ENCODE measurements around the gene BMPR1A.

DNA sequence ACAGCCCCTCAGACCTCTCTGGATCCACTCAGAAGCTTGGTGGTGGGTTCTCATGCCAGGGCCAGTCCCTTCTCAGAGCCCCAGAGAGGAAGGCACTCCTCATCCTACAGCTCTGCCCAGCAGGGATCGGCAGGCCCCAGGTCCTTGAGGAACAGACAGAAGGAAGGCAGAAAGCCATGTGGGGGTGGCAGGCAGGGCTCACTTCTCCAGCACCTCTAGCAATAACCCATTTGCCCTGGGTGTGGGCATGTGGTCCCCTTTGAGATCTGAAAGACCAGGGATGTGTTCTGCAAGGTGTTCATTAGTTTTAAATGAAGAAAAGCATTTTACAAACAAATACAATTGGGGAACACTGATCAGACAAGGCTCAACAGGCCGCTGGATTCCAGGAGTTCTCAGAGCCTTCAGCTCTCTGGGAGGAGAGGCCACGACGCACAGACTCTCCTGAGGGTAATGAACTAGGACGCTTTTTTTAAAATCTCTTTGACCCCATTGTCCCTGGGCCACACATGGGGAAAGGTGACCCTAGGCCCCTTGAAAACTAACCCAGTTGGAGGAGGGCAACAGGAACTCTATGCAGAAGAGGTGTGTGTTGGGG lies 47.5 kb upstream of the BMPR1A start:
- no peak for TF ChIP-seq POLR2A (IDR thresholded peaks at IDR 0.05)
- TF ChIP-seq, protein P1, sequence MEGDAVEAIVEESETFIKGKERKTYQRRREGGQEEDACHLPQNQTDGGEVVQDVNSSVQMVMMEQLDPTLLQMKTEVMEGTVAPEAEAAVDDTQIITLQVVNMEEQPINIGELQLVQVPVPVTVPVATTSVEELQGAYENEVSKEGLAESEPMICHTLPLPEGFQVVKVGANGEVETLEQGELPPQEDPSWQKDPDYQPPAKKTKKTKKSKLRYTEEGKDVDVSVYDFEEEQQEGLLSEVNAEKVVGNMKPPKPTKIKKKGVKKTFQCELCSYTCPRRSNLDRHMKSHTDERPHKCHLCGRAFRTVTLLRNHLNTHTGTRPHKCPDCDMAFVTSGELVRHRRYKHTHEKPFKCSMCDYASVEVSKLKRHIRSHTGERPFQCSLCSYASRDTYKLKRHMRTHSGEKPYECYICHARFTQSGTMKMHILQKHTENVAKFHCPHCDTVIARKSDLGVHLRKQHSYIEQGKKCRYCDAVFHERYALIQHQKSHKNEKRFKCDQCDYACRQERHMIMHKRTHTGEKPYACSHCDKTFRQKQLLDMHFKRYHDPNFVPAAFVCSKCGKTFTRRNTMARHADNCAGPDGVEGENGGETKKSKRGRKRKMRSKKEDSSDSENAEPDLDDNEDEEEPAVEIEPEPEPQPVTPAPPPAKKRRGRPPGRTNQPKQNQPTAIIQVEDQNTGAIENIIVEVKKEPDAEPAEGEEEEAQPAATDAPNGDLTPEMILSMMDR (IDR thresholded peaks at IDR 0.05): no peak

Measured in esophagus squamous epithelium (tissue), 4 donors.